GM18507 (cell line): Measurements from ENCODE around the gene PHOX2B.

Experiments
- DNase-seq: peaks from one replicate; pipeline ENCODE4 v3.0.0; 2011; ENCODE audit warnings: low read depth; ENCODE audit not compliant: insufficient read length; ENCODE audit errors: extremely low spot score
- FAIRE-seq: peaks from 2 replicates; lab custom pipeline; 2011; peaks lifted over from hg19 to GRCh38; lab: Jason Lieb, UNC

Gene PHOX2B

DNA sequence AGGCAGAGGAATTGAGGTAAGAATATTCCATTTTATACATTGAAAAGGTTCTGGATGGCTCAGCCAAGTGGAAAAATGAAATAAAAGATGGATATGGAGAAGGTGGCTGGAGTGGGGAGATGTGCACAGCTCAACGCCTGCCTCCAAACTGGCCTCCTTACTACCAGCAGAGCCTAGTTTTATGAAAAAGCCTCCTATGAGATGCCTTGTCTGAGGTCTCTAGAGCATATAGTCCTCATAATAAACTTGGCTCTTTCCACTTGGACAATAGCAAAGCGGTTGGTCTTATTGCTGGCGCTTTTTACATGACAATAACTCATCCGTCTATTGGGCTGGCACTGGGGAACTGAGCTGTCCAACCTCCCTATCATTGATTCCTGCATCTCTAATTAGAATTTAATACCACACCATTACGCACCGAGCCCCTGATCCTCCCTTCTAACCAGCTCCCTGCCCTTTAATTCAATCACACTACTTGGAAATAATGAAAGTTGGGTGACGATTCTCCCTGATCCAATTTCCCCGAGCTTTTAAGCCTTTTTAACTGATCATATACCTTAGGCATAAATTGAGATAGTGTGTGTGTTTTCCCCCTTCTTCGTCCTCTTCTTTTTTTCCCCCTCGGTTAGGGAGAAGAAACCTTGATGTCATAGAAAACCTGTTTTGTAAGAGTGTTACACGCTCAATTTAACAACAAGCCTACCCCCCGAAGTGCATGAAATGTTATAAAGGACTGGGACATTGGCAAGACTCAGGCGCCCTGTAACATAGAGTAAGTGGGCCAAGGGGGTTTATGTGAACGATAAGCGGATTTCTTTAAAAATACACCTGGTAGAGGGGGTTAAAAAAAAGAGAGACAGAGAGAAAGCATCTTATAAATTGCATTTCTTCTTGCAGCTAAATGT lies at the start of gene PHOX2B:
Gene PHOX2B, minus strand, starts transcription at position 155 of the 905 bp plus-strand sequence. Its CDS starts 115 bp downstream, at position 40.
- DNase-seq = no peak
- no peak for FAIRE-seq

DNA sequence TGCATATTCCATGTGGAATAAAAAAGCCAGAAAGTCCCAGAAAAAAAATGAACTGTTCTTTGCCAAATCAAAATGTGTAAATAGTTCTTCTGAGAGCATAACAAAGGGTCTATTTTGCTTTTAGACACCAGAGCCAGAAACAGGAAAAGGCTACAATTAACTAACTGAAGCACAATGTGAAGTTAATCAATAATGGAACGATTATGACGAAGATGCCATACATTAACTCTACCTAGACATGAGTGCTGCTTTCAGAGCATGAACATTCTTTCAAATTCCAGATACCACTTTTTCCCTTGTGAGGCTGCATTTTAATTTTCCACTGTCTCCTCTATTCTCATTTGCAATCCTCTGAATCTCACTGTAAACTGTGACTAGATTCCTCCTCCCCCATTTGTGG lies 48.7 kb upstream of the PHOX2B start:
- FAIRE-seq (no peak), DNase-seq (no peak)

DNA sequence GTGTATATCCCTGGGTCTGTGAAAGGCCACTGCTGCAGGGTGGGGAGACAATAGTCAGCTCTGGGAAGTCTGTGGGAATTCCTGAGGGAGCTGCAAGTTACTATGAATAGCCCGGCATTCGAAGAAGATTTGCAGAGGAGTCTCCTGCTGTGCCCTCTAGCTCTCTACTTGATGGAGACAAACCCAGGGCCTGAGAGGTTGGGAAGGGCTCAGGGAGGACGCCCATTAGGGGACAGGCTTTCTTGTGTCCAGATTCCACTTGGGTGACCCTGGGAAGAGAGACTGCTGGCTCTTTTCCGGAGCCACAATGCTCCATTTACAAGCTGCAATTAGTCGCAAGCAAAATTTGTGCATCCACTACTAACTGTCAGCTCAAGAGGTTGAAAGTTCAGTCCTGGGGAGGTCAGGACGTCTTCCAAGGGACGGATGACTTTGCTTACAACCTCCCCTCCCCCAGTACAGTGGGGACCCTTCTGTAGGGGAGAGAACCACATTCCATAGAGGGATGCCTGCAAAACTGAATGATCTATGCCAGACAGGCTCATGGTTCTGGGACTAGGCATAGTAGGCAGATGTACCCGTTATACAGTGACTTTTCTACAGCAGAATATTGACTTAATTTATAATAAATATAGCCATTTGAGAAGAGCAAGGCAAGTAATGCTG lies 48.2 kb upstream of the PHOX2B start:
- DNase-seq = no peak
- FAIRE-seq = no peak

DNA sequence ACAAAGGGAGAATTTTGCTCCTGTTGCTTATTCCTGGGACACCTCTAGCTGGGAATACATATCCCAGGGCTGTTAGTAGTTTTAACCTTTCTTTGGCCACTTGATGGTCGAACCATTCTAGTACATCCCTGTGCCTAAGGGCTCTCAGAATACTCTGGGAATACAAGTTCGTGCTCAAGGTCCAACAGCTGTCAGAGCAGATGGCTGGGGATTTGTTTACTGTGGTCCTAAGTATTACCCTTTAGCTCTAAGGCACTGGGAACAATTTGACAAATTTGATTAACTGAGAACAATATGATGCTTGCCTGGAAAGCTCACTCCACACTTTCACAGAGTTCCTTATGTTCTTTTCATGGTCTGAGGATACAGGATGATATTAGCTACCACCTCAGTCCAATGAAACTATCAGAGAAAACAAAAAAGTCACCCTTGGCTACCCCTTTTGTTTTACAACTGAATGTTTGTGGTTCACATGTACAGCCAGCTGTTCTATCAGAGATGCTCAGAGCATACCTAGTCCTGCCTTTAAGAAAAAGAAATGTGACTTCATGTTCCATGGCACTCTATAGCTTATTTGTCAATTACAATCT lies 47.4 kb upstream of the PHOX2B start:
- DNase-seq (no peak), FAIRE-seq (no peak)

DNA sequence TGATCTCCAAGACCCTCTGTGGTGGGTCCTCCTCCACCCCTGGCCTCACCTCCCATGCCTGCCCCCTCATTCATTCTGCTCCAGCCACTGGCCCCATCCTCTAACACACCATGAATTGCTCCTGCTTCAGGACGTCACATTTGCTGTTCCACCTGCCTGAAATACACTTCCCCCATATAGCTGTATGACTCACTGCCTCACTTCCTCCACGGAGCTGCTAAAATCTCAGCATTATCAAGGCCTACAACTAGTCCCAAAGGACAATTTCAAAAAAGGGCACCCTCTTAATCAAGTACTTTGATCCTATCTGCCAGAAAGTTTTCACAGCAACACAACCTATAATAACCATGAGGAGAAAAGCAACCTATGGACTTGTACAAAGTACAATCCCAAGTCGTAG lies 43.6 kb upstream of the PHOX2B start:
- FAIRE-seq (no peak), DNase-seq (no peak)

DNA sequence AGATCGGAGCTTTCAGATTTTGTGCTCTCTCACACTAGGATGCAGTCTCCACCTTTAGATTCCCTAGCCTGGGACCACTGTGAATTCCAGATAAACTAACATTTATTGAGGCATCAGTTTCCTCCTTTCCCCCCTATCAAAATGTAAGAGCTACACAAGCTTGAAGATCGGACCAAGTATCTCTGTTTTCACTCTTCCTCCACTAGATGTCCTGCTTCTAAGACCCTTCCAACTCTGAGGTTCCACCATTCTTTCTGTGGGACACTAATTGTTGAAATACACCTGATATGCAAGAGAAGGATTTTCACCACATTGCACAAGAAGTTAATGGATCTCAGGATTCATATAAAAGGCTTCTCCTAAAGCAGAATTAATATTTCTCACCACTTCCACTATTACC lies 43.0 kb upstream of the PHOX2B start:
- DNase-seq (no peak), FAIRE-seq (no peak)

DNA sequence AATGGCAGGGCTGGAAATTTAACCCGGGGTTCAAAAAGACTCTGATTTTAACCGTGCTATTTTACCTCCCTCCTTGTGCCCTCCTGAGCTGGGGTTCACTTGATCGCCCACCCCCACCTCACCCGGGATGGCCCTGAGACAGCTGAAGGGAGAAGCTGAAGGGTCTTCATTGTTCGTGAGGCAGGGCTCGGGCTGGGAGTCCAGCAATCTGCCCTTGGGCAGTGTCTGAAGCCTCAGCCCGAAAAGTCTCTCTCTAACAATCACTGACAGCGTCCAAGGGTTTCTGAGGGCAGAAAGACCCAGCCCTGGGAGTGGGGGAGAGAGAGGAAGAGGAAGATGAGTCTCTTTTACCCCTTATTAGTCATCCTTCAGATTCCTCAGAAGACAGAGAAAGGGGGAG lies 39.4 kb upstream of the PHOX2B start:
- DNase-seq (no peak), FAIRE-seq (no peak)

DNA sequence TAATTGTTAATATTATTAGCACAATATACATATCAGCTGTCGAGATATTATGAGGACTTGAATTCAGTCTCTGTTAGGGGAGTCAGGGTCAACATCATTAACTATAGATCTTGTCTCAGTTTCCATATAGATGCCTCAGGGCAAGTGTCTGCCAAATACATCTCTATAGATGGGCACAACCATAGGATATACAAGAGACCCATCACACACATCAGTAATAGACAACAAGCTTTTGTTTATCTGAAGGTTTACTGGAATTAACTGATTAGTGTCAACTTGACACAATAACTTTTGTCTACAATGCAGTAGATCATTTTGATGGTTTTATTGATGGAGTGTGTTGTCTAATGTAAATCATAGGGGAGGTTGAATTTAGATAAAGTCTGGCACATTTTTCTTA lies 37.1 kb upstream of the PHOX2B start:
- no peak for DNase-seq

DNA sequence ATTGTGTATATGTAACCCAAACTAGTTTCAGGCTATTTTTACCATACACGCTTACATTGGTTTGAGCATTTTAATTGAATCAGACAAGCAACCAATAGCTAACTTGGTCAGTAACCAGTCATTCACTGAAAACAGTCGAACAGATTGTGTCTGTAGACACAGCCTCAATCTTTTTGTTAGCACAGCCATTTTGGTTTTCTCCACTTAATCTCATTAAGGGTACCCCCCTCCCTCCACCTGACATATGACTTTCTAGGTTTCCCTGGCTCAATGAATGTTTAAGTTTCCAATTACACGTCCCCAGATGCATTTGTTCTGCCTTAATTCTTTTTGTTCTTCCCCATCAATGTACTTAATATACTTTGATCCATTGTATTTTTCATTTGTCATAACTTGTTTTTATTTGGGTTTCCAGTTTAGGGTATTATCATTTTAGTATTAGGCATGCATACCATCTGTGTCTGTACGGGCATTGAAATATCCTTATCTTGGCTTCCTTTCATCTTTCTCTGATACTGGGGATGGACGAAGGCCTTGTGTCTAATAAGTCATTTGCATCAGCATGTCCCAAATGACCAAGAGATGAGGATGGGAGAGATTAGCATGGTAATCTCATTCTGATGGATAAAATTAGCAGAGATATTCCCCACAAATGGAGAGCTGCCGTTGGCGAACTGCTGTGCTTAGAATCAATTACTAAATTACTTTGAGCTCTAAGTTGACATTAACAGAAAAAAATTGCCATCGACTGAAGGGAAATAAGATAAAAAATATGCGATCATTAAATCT lies 35.9 kb upstream of the PHOX2B start:
- FAIRE-seq = no peak
- DNase-seq = no peak

More for the DNA sequence above, 37.1 kb upstream of the PHOX2B start:
- FAIRE-seq = no peak

DNA sequence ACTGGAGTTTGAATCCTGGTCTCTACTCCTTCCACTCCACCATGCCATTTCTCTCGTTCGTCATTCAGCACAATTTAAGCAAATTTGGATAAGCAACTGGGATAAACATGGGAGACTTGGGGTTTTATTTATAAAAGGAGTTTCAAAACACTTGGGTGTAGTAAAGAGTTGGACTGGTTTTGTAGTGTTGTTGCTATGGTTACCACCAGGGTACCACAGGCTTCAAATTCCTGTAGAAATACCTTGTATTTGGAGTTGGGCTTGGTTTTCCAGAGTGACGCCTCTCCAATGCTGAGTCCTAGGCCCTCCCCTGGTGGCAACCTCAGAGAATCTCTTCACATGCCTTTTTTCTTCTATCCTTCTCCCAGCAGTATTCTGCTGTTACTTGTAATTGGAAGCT lies 27.9 kb upstream of the PHOX2B start:
- DNase-seq = no peak
- FAIRE-seq = no peak

DNA sequence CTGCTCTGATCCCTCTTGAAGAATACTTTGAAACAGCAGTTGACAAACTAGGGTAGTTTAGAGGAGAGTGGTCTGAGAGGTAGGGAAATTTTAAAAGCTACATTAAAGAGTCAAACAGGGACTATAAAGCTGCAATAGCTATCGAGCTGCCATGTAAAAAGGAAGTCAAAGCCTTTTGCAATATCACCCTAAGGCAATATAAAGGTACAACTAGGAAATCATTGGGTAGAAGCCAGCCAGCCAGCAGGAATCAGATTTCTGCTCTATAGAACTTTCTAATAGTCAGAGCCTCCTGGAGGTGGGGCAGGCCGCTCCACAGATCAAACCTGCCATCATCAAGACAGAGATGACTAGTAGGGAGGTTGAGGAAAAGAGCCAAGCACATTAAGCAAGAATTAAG lies 15.2 kb upstream of the PHOX2B start:
- no peak for FAIRE-seq
- no peak for DNase-seq

DNA sequence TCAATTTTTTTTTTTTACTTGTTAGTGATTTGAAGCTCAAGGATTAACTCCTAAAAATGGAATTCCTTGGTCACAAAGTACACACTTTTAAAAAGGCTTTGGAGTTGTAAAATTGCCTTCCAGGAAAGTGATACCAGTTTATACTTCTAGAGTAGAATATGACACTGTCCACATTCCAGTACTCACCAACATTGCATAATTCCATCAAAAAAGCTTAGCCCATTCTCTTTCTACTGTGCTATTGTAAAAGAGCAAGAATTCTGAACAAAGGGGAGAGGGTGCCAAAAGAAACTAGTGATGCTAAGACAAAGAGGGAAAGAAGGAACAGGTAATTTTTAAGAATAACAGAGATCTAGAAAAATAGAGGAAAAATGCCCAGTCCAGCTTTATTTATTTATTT lies 10.4 kb upstream of the PHOX2B start:
- no peak for DNase-seq
- FAIRE-seq = no peak

DNA sequence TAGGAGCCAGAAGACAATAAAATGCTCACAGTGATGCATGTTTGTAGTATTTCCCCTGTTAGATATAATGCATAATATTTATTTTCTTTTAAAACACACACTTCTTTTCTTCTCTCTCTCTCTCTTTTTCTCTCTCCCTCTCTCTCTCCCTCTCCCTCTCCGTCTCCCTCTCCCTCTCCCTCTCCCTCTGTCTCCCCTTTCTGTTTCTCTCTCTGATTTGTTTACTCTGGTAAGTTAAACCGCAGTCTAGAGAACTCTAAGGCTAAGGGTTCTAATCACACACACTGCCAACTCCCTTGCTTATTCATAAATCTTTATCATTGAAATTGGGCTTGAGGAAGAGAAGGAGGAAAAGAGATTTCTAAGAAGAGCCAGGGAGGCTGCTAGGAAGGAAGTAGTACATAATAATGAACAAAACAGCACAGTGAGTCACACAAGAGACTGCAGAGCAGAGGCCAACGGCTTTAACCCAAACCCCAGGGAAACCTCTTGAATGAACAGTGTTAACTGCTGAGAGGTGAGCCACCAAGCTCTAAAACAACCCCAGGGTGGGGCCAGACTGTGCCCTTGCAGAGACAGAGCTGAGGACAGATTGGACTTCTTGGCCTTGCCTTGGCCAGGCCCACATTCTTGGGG lies 9.1 kb upstream of the PHOX2B start:
- DNase-seq (no peak), FAIRE-seq (no peak)

DNA sequence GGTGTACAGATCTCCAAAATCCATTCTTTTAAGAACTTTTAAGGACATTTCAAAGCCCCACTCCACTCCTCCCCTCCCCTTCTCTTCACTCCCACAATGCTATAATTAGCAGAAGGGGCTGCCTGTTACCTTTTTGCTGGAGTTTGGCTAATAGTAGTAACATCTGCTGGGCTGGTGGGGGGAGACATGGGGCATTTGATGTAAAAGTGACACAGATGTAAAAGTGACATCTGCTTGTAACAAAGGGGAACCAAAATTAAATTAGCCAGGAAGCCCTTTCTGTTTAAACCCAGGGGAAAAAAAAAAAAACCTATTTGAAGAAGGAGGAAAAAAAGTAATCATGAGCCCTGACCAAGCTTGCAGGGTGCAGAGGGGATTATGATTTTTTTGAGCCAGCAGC lies 5.4 kb upstream of the PHOX2B start:
- DNase-seq (no peak), FAIRE-seq (no peak)

DNA sequence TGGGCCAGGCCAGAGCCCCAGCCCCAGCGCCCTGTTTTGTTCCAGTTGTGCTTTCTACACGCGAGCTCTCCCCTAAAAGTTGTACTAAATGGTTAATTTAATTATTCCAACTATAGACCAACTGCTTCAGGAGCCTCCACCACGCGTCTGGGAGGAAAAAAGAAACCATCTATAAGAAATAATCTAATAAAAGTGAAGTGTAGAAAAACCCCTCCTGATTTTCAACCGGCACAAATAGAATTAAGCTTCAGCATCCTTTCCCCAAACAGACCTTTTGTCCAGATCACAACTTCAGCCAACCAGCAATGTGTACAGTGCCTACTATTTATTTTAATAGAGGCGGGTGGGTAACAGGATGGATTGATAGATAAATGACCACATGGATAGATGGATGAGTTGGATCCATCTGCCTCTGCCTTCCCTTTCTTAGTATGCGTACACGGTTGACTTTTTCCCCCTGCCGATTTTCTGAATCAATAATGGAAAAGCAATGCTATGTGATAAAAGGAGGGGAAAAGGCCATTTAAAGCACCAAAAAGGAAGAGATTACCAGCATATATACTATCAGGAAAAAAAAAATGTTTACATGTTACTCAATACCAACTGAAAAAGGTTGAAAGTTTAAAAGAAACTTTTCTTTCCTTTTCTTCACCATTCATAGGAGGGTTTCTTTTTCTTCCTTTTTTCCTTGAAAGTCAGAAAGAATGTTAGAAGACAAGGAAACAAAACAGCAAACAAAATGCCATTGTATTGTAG lies 3.7 kb upstream of the PHOX2B start:
- FAIRE-seq = no peak

DNA sequence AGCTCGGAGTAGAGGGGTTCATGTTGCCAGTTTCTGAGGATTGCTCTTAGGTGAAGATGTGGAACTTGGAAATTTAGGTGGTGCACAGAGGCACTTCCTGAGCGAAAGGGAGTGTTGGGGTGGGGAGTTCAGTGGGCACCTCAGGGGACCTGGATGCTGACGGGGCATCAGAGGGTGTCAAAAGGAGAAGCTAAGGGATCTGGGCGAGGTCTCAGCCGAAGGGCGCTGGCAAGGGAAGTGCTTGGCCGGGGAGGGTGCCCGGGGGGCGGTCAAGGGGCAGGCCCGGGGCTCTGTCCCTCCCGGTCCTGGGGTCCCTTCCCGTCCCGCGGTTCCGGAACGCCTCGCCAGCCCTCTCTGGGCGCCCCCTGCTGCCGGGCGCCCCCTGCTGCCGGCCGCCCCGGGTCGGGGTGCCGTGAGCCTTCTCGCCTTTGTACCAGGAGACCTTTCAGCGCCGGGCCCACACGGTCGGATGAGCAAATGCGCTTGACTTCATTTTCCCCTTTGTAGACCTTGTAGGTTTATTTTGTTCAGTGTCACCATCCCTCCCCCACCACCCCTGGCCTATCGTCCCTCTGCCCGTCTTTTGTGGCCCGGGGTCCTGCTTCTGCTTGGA lies 3.0 kb upstream of the PHOX2B start:
- no peak for DNase-seq
- FAIRE-seq = no peak

More for the DNA sequence above, 3.7 kb upstream of the PHOX2B start:
- no peak for DNase-seq

DNA sequence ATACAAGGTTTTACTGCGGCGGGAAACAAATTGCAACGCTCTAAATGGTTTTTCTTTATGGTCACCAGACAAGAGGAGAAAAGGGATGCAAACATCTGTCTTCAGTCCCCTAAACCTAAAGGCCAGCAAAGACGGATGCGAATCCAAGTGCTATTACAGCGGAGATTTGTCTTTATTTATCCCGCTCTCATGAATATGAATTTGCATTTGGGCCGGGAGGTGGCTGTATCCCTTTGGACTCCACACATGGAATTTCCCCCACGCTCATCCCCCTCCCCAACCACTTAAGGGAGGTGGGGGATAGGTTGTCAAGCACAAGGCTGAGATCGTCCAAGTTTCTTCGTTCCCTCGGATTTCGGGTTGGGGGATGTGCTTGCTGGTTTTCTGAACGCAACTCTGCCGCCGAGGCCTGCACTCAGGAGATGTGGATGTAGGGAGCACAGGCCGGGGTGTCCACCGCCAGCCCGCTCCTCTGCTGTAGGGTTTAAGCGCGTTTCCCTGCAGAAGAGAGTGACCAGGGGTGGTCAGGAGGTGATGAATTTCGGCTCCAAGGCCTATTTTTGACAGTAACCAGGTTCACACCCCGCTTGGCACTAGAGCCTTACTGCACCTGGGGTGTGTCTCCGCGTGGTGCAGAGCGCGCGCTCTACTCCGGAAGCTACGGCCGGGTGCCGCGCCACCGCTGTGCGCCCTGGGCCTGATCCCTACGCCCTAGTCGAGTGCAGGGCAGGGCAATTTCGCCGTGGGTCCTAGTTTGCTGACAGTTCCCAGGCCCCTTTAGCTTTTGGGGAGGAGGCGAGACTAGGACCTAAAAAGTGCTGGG lies 2.3 kb upstream of the PHOX2B start:
- DNase-seq (no peak), FAIRE-seq (no peak)
